GM12878 (cell line): Measurements from ENCODE around the gene TRUB1. TPM values are rescaled to one million over a fixed set of nuclear protein-coding genes. Genes with fewer than 3 reads are reported as not detected.

Experiments used
- ATAC-seq: fragments of 200-7000 bp; cut with Tn5 transposase; 3 replicates; pipeline ENCODE4 v1.9.1; 2020; ENCODE audit warnings: mild to moderate bottlenecking, moderate library complexity
- BruUV-seq: library from RNA; stranded (reverse); fragments of 400-500 nt; replicated peaks from 2 replicates; lab custom pipeline; 2021; lab: Mats Ljungman, UMichigan
- CTCF ChIA-PET: fragments of 300-600 bp; sonication (Branson Sonifier 250); formaldehyde crosslinking; extraction: SDS; loops from one replicate; lab custom pipeline; 2021; ENCODE audit warnings: inconsistent platforms; lab: Yijun Ruan, JAX
- POLR2A ChIA-PET: fragments of 350-600 bp; formaldehyde crosslinking; extraction: SDS; loops from one replicate; lab custom pipeline; 2021; ENCODE audit warnings: inconsistent platforms; lab: Charles Lee
- RAD21 ChIA-PET: fragments of 300-600 bp; sonication (Branson Sonifier 250); formaldehyde crosslinking; loops from one replicate; lab custom pipeline; 2023; ENCODE audit warnings: antibody characterized with exemption; ENCODE audit not compliant: unreplicated experiment; lab: Charles Lee
- SMC1A ChIA-PET: fragments of 300-600 bp; sonication (Branson Sonifier 250); formaldehyde crosslinking; loops from one replicate; lab custom pipeline; 2023; ENCODE audit not compliant: unreplicated experiment, uncharacterized antibody; lab: Charles Lee
- DNase-seq: peaks from one replicate; pipeline ENCODE4 v3.0.0-alpha.2; 2011; ENCODE audit warnings: low read depth, low spot score
- FAIRE-seq: peaks from 3 replicates; lab custom pipeline; 2011; peaks lifted over from hg19 to GRCh38; lab: Jason Lieb, UNC
- H2AFZ ChIP-seq: 2 replicates; pipeline ENCODE4 v1.6.0; 2011; ENCODE audit warnings: low read depth, low read length, control low read depth; ENCODE audit not compliant: control insufficient read depth
- H3K27ac ChIP-seq: 2 replicates; pipeline ENCODE4 v1.5.1; 2011; ENCODE audit warnings: control low read depth; ENCODE audit not compliant: control insufficient read depth, insufficient read depth
- H3K27me3 ChIP-seq, 2 experiments: replicated peaks in 1 of 2; 2 replicates each; pipeline versions ENCODE4 v1.6.0 to v1.6.1; 2011; ENCODE audit warnings: low read length in 1 of 2; ENCODE audit not compliant: control insufficient read depth in 2 of 2, insufficient read depth in 2 of 2
- H3K36me3 ChIP-seq, 2 experiments: 2 replicates each; pipeline ENCODE4 v1.5.1; 2011; ENCODE audit warnings: low read length in 1 of 2; ENCODE audit not compliant: control insufficient read depth in 2 of 2, insufficient read depth in 2 of 2
- H3K4me1 ChIP-seq: 2 replicates; pipeline ENCODE4 v1.6.1; 2011; ENCODE audit warnings: mild to moderate bottlenecking, low read length, moderate library complexity, mixed read lengths; ENCODE audit not compliant: control insufficient read depth, insufficient read depth
- H3K4me2 ChIP-seq: 2 replicates; pipeline ENCODE4 v1.6.0; 2011; ENCODE audit warnings: control low read depth; ENCODE audit not compliant: control insufficient read depth, insufficient read depth
- H3K4me3 ChIP-seq: fragments of 200-600 bp; sonication (generic); 2 replicates; pipeline ENCODE4 v1.5.1; 2016
- H3K79me2 ChIP-seq: 2 replicates; pipeline ENCODE4 v1.6.0; 2011; ENCODE audit warnings: low read length; ENCODE audit not compliant: control insufficient read depth, insufficient read depth
- H3K9ac ChIP-seq: 2 replicates; pipeline ENCODE4 v1.8.0; 2011; ENCODE audit warnings: low read length, control low read depth, mixed read lengths; ENCODE audit not compliant: control insufficient read depth, insufficient read depth
- H3K9me3 ChIP-seq: replicated peaks from 3 replicates; pipeline ENCODE4 v1.5.1; 2011; ENCODE audit warnings: mild to moderate bottlenecking, low read length; ENCODE audit not compliant: control insufficient read depth, insufficient read depth
- H4K20me1 ChIP-seq: 2 replicates; pipeline ENCODE4 v1.6.0; 2011; ENCODE audit not compliant: control insufficient read depth, insufficient read depth
- ETV6 ChIP-seq, 2 experiments: fragments of 450-650 bp in 1 of 2; IDR thresholded peaks in 1 of 2; conservative IDR thresholded peaks in 1 of 2; 2 replicates each; pipeline ENCODE4 v1.6.1; 2014; ENCODE audit warnings: antibody characterized with exemption in 1 of 2, borderline replicate concordance in 1 of 2, low read depth in 1 of 2, mild to moderate bottlenecking in 1 of 2, moderate library complexity in 1 of 2
- EZH2 ChIP-seq: IDR thresholded peaks from 2 replicates; pipeline ENCODE4 v1.6.1; 2012; ENCODE audit warnings: low read depth, mild to moderate bottlenecking, control low read depth, inconsistent platforms, low read length, borderline replicate concordance; ENCODE audit not compliant: control insufficient read depth
- MAX ChIP-seq: IDR thresholded peaks from 2 replicates; pipeline ENCODE4 v1.6.1; 2012; ENCODE audit warnings: low read depth, low read length, improper control_type of control experiment
- MXI1 ChIP-seq: fragments of 150-350 bp; IDR thresholded peaks from 2 replicates; pipeline ENCODE4 v1.6.1; 2011; ENCODE audit warnings: low read depth, mild to moderate bottlenecking, inconsistent platforms, low read length, improper control_type of control experiment
- STAT1 ChIP-seq: fragments of 450-650 bp; conservative IDR thresholded peaks from 2 replicates; pipeline ENCODE4 v1.6.1; 2014; ENCODE audit warnings: antibody characterized with exemption, mild to moderate bottlenecking
- TAF1 ChIP-seq: IDR thresholded peaks from 2 replicates; pipeline ENCODE4 v1.6.1; 2011; ENCODE audit warnings: mild to moderate bottlenecking, low read depth, low read length, borderline replicate concordance
- ZSCAN29 ChIP-seq: fragments of 450-650 bp; IDR thresholded peaks from 2 replicates; pipeline ENCODE4 v1.6.1; 2017; ENCODE audit warnings: mild to moderate bottlenecking, moderate library complexity
- WGBS: methylation state at CpG from one replicate; pipeline ENCODE4 v1.1.6; 2016; ENCODE audit warnings: low lambda C conversion rate; ENCODE audit not compliant: insufficient replicate concordance, insufficient coverage; ENCODE audit errors: missing lambda C conversion rate; 5-methylcytosine and 5-hydroxymethylcytosine counted together
- in situ Hi-C: fragments of 300-500 bp; cut with MboI; formaldehyde crosslinking; loops from 9 replicates; pipeline ENCODE4 v1.14.3; 2018; ENCODE audit warnings: mixed read lengths
- intact Hi-C: fragments of 100-400 bp; cut with micrococcal nuclease; formaldehyde crosslinking; loops from one replicate; pipeline ENCODE4 v1.14.2; 2022; ENCODE audit not compliant: unreplicated experiment
- polyA plus RNA-seq, 11 experiments: library from polyadenylated mRNA; depleted of rRNA in 4 of 11; unstranded in 6 of 11; stranded (reverse) in 5 of 11; fragments of >200 nt; fragmentation: Nextera tagmentation in 4 of 11; fragmentation: Illumina TruSeq in 1 of 11; extraction: Ambion mirVana in 4 of 11; extraction: Trizol in 1 of 11; gene quantifications; 1 replicate in 1 of 11; 2 replicates in 10 of 11; pipeline versions ENCODE4 v1.2.1 to v1.2.3, GENCODE V29; 2011 to 2016; ENCODE audit warnings: inconsistent platforms in 2 of 11, missing spikeins in 2 of 11, low read depth in 1 of 11
- total RNA-seq, 4 experiments: library from RNA; depleted of rRNA in 3 of 4; stranded (reverse); fragments of >200 nt in 3 of 4; fragmentation: Illumina TruSeq in 1 of 4; extraction: Trizol in 1 of 4; gene quantifications; 2 replicates each; pipeline versions ENCODE4 v1.2.1 to v1.2.3, GENCODE V29; 2013 to 2021
- TF ChIP-seq, protein P1 (sequence below): fragments of 450-650 bp; IDR thresholded peaks from 2 replicates; pipeline ENCODE4 v1.6.1; 2017; ENCODE audit warnings: mild to moderate bottlenecking, moderate library complexity
- TF ChIP-seq, protein P2 (sequence below): fragments of 450-650 bp; IDR thresholded peaks from 2 replicates; pipeline ENCODE4 v1.6.1; 2017; ENCODE audit warnings: borderline replicate concordance
- TF ChIP-seq, protein P3 (sequence below): IDR thresholded peaks from 2 replicates; pipeline ENCODE4 v1.6.1; 2011; ENCODE audit warnings: mild to moderate bottlenecking, low read depth, low read length, moderate library complexity; ENCODE audit not compliant: insufficient replicate concordance
- TF ChIP-seq, protein P4 (sequence below): IDR thresholded peaks from 2 replicates; pipeline ENCODE4 v1.6.1; 2011; ENCODE audit warnings: low read depth, mild to moderate bottlenecking, low read length, moderate library complexity, borderline replicate concordance; ENCODE audit errors: extremely low read depth
- TF ChIP-seq, protein P5 (sequence below): fragments of 450-650 bp; formaldehyde crosslinking; IDR thresholded peaks from 2 replicates; pipeline ENCODE4 v1.4.0; 2020; ENCODE audit warnings: mild to moderate bottlenecking, moderate library complexity

TRUB1 gene
- total and polyA plus RNA-seq, 10 of the 15 experiments (the other 5 are each of a cell fraction or from before 2014, with no cell fraction given), result 8.1 to 24.0 (median 15.9) TPM

- DNase-seq (no peak), ATAC-seq (no peak), FAIRE-seq (no peak)
- Histone ChIP-seq H3K9ac (no peak overlapping the region), H3K27ac (no peak overlapping the region), H3K9me3 (no peaks in the 10 kb centered on the region), H3K79me2 (no peaks in the 10 kb centered on the region), H3K4me2 (no peak overlapping the region), H4K20me1 (no peaks in the 10 kb centered on the region), H3K4me1 (peaks cover 11% of the 10 kb centered on the region), H3K36me3 (no peaks in the 10 kb centered on the region; a peak in 1 of 4 replicates), H3K27me3 (no peaks in the 10 kb centered on the region), H3K4me3 (no peak overlapping the region), H2AFZ (no peak overlapping the region)
- WGBS, result 64% methylated on average over 8 of the region's 8 CpGs
- in situ Hi-C loops, result no loop called here
- ChIA-PET RAD21 (no interaction called here), CTCF (interaction anchor here (1.5 kb wide), 1 partner anchor 13 kb away, joined by 3 read pairs; no protein-coding TSS in a partner anchor), POLR2A (no interaction called here), SMC1A (no interaction called here)
- intact Hi-C loops, result no loop called here
- no TSS peak for BruUV-seq
- TF ChIP-seq, protein P1, sequence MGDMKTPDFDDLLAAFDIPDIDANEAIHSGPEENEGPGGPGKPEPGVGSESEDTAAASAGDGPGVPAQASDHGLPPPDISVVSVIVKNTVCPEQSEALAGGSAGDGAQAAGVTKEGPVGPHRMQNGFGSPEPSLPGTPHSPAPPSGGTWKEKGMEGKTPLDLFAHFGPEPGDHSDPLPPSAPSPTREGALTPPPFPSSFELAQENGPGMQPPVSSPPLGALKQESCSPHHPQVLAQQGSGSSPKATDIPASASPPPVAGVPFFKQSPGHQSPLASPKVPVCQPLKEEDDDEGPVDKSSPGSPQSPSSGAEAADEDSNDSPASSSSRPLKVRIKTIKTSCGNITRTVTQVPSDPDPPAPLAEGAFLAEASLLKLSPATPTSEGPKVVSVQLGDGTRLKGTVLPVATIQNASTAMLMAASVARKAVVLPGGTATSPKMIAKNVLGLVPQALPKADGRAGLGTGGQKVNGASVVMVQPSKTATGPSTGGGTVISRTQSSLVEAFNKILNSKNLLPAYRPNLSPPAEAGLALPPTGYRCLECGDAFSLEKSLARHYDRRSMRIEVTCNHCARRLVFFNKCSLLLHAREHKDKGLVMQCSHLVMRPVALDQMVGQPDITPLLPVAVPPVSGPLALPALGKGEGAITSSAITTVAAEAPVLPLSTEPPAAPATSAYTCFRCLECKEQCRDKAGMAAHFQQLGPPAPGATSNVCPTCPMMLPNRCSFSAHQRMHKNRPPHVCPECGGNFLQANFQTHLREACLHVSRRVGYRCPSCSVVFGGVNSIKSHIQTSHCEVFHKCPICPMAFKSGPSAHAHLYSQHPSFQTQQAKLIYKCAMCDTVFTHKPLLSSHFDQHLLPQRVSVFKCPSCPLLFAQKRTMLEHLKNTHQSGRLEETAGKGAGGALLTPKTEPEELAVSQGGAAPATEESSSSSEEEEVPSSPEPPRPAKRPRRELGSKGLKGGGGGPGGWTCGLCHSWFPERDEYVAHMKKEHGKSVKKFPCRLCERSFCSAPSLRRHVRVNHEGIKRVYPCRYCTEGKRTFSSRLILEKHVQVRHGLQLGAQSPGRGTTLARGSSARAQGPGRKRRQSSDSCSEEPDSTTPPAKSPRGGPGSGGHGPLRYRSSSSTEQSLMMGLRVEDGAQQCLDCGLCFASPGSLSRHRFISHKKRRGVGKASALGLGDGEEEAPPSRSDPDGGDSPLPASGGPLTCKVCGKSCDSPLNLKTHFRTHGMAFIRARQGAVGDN, result no peak
- TF ChIP-seq, protein P2, sequence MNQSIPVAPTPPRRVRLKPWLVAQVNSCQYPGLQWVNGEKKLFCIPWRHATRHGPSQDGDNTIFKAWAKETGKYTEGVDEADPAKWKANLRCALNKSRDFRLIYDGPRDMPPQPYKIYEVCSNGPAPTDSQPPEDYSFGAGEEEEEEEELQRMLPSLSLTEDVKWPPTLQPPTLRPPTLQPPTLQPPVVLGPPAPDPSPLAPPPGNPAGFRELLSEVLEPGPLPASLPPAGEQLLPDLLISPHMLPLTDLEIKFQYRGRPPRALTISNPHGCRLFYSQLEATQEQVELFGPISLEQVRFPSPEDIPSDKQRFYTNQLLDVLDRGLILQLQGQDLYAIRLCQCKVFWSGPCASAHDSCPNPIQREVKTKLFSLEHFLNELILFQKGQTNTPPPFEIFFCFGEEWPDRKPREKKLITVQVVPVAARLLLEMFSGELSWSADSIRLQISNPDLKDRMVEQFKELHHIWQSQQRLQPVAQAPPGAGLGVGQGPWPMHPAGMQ, result no peak
- TF ChIP-seq MAX (no peak), STAT1 (no peak), MXI1 (no peak), TAF1 (no peak), EZH2 (no peak), ZSCAN29 (no peak), ETV6 (conservative IDR thresholded peaks at IDR 0.05 in 1 of 2, IDR thresholded peaks at IDR 0.05 in 1 of 2; ENCODE audit: borderline replicate concordance in 1 of 2, low read depth in 1 of 2) (no peak)
- TF ChIP-seq, protein P3, sequence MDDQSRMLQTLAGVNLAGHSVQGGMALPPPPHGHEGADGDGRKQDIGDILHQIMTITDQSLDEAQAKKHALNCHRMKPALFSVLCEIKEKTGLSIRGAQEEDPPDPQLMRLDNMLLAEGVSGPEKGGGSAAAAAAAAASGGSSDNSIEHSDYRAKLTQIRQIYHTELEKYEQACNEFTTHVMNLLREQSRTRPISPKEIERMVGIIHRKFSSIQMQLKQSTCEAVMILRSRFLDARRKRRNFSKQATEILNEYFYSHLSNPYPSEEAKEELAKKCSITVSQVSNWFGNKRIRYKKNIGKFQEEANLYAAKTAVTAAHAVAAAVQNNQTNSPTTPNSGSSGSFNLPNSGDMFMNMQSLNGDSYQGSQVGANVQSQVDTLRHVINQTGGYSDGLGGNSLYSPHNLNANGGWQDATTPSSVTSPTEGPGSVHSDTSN, result no peak
- TF ChIP-seq, protein P4, sequence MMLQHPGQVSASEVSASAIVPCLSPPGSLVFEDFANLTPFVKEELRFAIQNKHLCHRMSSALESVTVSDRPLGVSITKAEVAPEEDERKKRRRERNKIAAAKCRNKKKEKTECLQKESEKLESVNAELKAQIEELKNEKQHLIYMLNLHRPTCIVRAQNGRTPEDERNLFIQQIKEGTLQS, result no peak
- TF ChIP-seq, protein P5, sequence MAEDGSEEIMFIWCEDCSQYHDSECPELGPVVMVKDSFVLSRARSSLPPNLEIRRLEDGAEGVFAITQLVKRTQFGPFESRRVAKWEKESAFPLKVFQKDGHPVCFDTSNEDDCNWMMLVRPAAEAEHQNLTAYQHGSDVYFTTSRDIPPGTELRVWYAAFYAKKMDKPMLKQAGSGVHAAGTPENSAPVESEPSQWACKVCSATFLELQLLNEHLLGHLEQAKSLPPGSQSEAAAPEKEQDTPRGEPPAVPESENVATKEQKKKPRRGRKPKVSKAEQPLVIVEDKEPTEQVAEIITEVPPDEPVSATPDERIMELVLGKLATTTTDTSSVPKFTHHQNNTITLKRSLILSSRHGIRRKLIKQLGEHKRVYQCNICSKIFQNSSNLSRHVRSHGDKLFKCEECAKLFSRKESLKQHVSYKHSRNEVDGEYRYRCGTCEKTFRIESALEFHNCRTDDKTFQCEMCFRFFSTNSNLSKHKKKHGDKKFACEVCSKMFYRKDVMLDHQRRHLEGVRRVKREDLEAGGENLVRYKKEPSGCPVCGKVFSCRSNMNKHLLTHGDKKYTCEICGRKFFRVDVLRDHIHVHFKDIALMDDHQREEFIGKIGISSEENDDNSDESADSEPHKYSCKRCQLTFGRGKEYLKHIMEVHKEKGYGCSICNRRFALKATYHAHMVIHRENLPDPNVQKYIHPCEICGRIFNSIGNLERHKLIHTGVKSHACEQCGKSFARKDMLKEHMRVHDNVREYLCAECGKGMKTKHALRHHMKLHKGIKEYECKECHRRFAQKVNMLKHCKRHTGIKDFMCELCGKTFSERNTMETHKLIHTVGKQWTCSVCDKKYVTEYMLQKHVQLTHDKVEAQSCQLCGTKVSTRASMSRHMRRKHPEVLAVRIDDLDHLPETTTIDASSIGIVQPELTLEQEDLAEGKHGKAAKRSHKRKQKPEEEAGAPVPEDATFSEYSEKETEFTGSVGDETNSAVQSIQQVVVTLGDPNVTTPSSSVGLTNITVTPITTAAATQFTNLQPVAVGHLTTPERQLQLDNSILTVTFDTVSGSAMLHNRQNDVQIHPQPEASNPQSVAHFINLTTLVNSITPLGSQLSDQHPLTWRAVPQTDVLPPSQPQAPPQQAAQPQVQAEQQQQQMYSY (CRISPR knock-in tag), result no peak
These were observed 67.8 kb downstream of the TRUB1 start for GRCh38 chr10:115005771-115006170.
